AG08395 (cell line): ENCODE results near the gene TFB2M.

Experiments used
- DNase-seq: peaks from one replicate; pipeline ENCODE4 v3.0.0; 2012; ENCODE audit warnings: mixed read lengths, low spot score

Gene TFB2M

DNA sequence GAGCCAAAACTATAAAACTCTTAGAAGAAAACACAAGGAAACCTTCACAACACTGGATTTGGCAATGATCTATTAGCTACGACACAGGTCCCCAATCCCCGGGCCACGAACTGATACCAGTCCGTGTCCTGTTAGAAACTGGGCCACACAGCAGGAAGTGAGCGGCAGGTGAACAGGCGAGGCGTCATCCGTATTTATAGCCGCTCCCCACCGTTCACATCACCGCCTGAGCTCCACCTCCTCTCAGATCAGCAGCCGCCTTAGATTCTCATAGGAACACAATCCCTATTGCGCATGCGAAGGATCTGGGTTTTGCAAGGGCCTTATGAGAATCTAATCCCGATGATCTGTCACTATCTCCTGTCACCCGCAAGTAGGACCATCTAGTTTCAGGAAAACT is 11.9 kb downstream of the TFB2M start:
- no peak for DNase-seq

DNA sequence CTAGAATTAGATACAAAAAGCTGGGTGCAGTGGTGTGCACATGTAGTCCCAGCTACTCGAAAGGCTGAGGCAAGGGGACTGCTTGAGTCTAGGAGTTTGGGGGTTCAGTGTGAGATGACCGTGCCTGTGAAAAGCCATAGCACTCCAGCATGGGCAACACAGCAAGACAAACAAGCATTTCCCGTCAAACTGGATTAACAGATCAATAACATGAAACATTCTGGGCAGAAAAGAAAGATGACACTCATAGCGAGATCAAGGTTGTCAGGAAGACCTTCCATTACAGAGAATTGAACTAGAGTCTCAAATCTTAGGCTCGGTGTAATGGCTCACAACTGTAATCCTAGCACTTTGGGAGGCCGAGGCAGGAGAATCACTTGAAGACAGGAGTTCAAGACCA is 14.0 kb downstream of the TFB2M start:
- DNase-seq = no peak

DNA sequence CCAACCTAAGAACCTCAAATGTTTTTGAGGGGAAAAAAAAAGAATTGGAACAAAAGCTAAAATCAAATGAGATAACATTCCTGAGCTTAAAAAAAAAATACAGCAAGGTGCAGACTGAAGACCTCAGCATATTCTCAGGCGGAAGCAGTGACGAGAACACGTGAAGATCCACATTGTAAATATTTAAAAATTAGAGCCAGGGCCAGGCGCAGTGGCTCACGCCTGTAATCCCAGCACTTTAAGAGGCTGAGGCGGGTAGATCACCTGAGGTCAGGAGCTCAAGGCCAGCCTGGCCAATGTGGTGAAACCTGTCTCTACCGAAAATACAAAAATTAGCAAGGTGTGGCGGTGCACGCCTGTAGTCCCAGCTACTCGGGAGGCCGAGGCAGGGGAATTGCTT is 15.7 kb downstream of the TFB2M start:
- no peak for DNase-seq

DNA sequence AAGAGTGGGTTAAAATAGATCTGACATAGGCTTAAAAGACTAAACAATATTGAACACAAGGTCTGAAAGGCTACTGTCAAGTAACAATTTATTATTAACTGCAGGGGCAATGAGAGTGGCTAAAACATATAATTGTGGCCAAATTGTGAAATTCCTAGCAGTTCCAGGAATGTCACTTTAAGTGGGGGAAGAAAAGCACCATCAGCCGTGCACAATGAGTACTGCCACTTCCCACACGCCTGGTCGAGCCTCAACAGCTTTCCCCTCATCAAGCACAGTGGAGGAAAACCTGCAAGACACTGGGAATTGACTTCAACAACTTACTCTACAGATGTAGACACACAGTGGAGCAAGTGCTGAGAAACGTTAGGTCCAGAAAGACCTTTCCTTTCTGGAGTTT is 16.4 kb downstream of the TFB2M start:
- no peak for DNase-seq

DNA sequence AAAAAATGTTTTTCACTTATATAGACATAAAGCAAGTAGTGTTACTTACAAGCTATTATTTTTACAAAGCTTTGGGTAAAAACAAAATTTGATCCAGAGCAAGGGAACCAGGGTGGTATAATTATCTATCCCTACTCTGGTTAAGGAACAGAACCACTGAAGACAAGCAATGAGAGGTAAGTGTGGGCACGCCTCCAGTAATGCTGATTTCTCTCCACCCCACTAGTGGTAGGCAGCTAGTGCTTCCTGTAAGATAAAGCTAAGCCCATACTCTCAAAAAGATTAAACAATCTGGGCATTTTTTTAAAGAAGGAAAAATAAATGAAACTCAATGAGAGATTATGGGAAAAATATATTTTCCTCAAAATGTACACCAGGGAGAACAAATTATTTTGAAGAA is 22.1 kb downstream of the TFB2M start:
- no peak for DNase-seq

DNA sequence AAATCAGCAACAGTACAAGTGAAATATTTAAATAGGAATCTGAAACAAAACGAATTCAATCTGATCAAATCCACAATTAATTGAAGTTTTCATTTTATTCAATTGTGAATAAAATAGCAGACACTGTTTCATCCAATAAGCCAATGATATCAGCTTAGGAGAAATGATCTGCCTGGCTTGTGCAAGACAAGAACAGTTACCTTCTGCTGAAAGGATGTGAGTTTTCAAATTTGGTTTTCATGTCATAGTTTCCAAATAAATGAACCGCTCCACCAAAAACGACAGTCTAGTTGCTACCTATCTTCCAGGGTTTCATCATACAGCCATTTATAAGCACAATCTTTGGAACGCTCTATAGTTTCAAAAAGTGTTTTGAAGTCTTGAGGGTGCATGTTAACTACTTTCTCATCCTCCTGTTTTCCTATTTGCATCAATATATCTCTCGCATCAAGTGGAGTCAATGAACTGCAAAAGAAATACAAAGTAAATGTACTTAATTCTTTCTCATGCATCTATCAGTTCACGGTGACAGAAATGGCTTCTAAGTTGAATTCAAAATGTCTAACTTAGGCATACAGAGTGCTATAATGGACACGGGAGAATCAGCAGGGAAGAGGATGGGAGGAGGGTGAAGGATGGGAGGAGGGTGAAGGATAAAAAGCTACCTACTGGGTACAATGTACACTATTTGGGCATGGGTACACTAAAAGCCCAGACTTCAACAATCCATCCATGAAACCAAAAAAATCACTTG is 25.1 kb downstream of the TFB2M start:
- no peak for DNase-seq

DNA sequence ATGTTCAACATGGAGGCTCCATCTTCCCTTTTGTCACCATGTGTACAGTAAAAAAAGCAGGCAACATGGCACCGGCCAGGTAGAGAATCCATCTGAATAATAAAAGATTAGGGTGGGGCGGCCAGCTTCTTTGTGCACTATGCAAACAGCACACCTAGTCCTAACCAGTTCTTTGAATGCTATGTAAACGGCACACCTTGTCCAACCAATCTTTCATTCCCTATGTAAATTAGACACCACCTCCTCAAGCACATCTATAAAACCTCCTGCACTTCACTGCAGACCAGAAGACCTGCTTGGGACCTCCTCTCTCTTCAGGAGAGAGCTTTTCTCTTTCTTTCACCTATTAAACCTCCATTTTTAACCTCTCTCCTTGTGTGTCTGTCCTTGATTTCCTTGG is 28.2 kb downstream of the TFB2M start:
- DNase-seq = no peak

DNA sequence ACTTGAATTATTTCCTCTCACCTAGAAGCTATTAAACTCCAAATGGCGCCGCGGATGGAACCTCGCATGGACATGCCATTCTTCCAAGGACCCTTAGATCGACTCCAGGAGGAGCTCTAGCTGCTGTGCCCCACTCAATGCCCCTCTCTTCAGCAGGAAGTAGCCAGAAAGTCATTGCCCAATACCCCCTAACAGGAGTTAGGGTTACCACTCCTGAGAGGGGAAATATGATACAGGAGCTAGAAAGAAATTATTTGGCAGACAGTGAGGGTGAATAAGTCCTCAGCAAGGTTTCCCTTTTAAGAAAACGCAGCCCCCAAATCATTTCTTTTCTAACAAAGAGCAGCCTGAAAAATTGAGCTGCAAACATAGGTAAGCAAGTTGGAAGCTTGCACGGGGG is 28.6 kb downstream of the TFB2M start:
- no peak for DNase-seq

DNA sequence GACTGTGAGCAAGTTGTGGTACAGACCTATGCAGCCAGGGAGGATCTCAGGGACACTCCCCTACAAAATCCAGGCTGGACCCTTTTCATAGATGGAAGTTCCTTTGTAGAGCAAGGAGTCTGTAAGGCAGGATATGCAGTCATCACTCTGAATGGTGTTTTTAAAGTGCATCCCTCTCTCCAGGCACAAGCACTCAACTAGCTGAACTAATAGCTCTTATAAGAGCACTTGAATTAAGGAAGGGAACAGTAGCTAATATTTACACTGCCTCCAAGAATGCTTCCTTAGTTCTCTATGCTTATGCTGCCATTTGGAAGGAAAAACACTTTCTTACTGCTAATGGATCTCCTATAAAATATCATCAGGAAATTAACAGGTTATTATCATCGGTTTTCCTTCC is 31.9 kb downstream of the TFB2M start:
- no peak for DNase-seq

DNA sequence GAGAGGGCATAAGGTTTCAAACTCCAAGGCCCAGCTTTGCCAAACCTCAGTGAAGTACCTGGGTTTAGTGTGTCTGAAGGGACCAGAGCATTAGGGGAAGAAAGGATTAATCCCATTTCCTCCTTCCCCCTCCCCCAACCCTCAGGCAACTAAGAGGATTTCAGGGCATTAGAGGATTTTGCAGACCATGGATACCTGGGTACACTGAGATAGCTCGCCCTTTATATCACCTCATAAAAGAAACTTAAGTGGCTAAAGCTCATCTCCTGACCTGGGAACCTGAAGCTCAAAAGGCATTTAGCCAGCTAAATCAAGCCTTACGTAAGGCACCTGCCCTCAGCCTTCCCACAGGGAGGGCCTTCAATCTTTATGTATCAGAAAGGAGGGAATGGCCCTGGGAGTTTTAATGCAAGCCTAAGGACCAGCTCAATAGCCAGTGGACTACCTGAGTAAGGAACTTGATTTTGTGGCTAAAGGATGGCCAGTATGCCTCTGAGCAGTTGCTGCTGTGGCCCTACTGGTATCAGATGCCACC is 32.6 kb downstream of the TFB2M start:
- no peak for DNase-seq

DNA sequence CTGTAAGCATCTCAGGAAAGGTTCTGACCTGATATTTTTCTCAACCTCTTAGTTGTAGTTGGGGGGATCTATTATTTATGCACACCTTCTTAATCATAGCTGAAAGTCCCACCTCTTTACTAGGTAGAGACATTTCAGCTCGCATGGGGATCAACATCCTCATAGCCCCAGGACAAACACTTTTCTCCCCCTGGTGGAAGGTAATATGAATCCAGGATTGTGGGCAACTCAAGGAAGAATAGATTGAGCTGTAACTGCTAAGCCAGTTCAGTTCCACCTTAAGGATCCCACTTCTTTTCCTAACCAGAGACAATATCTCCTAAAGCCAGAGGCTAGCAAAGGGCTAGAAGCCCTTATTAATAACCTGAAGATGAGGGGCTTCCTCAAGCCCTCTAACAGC is 33.5 kb downstream of the TFB2M start:
- DNase-seq = no peak

DNA sequence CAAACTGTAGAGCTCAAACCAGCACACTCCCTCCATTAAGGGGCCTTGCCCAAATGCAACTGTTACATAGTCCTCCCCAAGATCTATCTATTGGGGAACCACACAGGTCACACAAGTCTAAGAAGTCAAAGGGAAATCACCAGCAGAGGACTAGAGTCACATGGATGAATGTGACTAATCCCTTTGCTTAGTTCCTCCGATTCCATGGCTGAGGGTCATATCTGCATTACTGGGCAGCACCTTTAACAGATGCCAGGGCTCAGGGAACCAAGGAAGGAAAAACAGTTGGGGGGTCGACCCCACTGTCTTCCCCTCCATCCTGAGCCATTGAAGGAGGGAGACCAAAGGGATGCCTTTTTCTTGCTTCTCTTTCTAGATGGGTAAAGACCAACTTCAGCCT is 35.6 kb downstream of the TFB2M start:
- no peak for DNase-seq

DNA sequence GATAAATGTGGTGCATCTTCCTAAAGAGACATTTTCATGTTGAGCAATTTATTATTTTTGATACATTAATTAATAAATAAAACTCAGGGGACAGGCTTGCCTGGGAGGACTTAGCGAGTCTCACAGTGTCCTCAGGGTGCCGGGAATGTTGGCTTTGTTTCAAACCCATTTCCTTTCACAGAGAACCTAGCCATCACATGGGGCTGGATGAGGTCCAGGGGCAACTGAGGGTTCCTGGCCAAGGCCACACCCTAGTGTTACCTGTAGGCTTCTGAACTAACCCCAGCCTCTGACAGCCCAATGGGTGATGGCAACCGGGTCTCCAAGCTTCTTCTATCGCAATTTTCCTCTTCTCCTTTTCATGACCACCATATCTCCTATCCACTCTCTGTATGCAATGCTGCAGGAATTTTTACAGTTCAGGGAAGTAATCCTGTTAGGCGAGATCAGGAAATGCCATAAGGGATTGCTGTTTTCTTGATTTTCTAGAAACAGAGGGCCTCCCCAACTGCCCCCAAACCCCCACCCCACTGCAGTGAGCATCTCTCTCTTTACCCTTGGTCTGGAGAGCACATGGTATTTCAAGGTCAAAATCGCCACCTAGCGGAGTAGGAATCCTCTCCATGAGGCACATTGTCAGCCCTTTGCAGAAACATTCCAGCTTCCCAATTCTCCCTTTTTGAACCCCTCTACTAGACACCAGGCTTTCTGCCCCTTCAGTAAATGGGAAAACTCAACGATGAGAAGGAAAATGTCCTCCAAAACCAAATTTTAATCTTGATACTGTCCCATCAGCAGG is 36.9 kb downstream of the TFB2M start:
- no peak for DNase-seq

DNA sequence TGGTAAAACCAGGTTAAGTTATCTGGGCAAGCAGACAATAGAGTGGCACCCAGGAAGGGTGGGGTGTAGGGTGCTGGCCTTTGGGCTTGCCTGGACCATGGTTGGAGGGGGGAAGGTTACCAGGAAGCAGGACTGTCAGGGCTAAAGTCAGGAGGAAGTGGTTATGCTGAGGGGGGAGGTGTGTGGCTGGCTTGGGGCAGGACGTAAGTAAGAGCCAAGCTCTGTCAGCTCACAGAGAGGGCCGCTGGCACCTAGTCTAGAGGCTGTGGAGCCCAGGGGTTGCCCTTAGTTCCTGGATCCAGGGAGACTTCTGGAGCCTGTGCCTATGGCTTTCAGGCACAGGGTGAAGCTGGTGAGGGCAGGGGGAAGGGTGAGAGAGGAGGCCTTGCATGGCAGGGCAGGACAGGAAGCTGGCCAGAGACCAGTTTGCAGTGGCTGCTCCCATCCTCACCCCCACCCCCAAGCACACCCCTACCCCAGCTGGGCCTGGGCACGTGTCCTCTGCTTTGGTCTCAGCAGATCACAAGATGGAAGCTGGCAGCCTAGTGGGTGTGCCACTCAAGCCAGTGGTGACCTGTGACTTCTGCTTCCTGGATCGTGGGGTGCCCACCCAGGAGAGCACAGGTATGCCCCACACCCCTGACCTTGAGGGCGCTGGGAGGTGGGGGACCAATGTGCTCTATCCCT is 38.5 kb downstream of the TFB2M start:
- DNase-seq = no peak

DNA sequence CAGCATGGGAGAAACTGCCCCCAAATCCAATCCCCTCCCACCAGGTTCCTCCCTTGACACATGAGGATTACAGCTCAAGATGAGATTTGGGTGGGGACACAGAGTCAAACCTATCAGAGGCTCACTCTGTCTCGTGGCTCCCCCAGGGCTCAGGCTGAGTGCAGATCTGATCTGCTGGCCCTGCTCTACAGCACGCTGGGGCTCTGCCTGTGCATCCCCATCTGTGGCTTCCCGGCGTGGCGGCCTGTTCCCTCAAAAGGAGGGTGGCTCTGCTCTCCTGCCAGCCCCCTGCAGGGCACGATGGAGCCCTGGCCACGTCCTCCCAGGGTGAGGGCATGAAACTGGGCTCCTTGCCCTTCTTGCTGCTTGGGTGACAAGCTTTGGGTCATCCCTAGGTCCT is 39.1 kb downstream of the TFB2M start:
- no peak for DNase-seq

DNA sequence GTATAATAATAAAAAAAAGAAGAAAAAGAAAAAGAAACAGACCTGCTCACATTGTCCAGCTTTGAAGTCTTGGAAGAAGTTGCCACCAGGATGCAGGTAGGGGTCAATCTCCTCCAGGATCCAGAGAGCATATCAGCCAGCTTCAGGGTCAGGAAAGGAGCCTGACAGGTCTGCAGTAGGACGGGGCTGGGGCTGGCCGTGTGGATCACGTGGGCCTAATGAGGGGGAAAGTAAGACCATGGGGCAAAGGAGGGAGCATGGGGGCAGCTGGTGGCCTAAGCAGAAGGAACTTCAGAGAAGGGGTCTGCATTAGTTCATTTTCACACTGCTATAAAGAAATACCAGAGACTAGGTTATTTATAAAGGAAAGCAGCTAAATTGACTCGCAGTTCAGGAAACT is 39.7 kb downstream of the TFB2M start:
- DNase-seq = no peak

DNA sequence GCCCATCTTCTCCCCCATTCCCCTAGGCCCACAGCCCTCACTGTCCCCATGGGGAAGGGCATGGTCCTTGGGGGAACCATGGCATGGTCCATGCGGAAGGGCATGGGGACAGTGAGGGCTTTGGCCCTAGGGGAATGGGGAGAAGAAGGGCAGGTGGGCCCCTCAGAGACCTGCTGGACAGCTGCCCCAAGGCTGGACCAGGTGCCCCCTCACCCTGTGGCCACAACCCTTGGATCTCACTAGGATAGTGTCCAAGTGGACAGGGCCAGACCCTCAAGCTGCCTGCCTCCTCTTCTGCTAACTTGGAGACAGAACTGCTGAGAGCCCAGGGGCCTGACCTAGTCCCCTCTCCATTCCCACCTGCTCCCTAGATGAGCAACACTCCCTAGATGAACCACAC is 46.5 kb downstream of the TFB2M start:
- DNase-seq = no peak

DNA sequence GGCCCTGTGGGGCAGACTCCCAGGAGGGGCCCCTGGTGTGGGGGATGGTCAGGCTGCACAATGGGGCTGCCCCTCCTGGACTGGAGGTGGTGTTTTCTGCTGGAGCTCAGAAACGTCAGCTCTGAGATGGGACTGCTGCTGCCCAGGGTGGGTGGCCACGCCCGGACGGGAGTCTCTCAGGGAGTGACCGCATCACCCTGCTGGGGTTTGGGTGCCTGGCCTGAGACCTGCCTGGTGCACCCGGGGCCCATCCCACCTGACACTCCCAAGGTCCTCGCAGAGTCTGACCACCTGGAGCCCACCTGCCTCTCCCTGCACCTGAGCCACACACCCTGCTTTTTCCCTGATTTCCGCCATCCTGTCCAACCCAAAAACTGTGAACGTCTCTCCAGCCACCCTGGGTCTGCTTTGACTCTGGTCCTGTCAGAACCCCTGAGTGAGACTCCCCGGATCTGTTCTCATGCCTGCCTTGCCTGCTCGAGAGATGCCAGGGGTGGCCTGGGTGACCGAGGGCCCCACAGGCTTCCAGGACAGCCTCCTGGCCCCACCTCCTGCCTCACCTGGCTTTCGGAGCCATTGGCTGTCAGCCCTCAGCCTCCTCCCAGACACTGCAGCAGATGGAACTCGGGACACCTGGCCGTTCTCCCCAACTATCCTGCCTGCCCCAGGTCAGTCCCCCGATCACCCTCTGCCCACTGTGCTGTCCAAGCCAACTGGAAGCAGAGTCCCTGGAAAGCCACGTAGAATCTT is 47.4 kb downstream of the TFB2M start:
- no peak for DNase-seq

DNA sequence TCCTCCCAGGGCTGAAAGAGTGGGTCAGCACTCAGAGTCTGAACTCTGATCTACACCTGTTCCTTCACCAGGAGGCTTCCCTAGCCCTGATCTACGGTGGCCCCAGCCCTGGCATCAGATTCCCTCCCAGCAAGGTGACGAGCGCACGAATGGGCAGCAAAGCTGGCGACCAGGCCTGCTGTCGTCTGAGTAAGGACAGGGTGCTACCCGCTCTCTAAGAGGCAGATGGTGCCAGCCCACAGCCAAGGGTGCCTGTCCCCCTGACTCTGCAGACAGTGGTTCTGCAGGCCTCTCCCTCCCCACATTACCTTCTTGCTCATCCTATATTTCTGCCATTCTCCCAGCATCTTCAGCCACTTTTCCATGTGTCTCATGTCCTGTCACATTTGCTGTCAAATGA is 48.7 kb downstream of the TFB2M start:
- no peak for DNase-seq

DNA sequence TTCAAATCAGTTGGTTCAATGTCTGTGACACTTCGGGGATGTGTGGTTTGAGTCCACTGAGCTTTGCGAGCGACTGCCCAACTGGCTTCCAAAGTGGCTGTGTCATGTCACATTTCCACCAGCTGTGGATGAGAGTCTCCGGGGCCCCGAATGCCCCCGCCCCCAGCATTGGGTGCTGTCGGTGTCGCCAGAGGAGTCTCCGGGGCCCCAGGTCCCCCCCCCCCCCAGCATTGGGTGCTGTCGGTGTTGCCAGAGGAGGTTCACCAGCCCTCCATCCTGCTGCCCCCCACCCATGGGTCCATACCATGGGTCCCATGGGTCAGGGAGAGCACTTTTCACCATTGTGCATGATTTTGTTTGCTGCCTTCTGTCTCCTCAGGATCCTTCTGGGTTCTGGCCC is 49.9 kb downstream of the TFB2M start:
- no peak for DNase-seq

DNA sequence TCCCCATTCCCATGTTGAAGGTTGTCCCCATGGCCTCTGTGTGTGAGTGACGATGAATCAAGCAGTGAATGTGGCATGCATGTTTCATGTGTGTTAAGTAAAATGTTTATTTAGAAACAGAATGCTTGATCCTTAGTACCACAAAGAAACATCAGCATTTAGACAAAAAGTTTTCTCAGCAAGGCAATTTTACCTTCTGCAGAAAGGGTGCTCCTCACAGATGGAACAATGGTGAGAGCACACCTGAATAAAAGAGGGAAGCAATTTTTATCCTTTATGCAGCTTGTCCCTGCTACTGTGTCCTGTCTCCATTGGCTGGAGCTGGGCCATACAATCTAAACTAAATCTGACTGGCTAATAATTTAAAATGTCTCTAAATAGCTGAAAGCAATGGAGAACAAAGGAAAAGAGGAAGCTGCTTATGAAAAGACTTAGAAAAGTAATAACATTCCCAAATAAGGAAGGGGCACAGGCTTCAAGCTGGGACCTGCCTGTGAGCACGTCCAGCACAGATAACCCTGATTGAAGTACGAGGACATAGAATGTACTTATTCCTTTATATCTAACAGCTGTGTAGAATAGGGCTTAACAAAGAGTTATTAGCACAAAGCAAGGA is 50.6 kb downstream of the TFB2M start:
- no peak for DNase-seq
